AG04449 (cell line): ENCODE data around the gene SLC27A4.

Source experiments
- CTCF ChIA-PET: fragments of 350-600 bp; formaldehyde crosslinking; extraction: SDS; loops from one replicate; lab custom pipeline; 2021; ENCODE audit warnings: antibody characterized with exemption; lab: Yijun Ruan, JAX
- POLR2A ChIA-PET: fragments of 400-600, 350-600 bp; formaldehyde crosslinking; extraction: SDS; loops from one replicate; lab custom pipeline; 2020; ENCODE audit warnings: antibody characterized with exemption, inconsistent platforms; lab: Yijun Ruan, JAX
- DNase-seq: peaks from one replicate; pipeline ENCODE4 v3.0.0-alpha.2; 2010; ENCODE audit warnings: low read depth, low spot score
- H3K4me3 ChIP-seq: 2 replicates; pipeline ENCODE4 v1.5.1; 2011; ENCODE audit warnings: low read depth, mild to moderate bottlenecking, control low read depth, low read length
- CTCF ChIP-seq: IDR thresholded peaks from one replicate; pipeline ENCODE4 v1.5.1; 2011; ENCODE audit warnings: mild to moderate bottlenecking, moderate library complexity, low read length, control low read depth, inconsistent platforms; ENCODE audit not compliant: insufficient read depth; ENCODE audit errors: missing control alignments

Gene SLC27A4

GRCh38 chr9:128370752-128371629 lies 30.7 kb downstream of the SLC27A4 start, which contains the start of gene URM1:
URM1 (plus strand) TSS chr9:128371374; CDS start chr9:128371381, 7 bp downstream.
- CTCF ChIA-PET: interaction anchor here (0.8 to 2.9 kb wide), 10 partner anchors 9 to 75 kb away, joined by 3 to 32 read pairs (median 6); partner anchors contain the start of gene CERCAM
- POLR2A ChIA-PET: interaction anchor here (0.7 to 2.8 kb wide), 11 partner anchors 9 to 179 kb away, joined by 3 to 23 read pairs (median 4); partner anchors contain the start of genes CERCAM, GOLGA2 and SWI5
- DNase-seq: peak; percentile 81
- peak within 1 kb of the TSS; percentile 98 for H3K4me3 ChIP-seq
- TF ChIP-seq CTCF: peak; percentile 19

- ChIA-PET POLR2A (interaction anchor here (0.6 to 2.8 kb wide), 9 partner anchors 8 to 179 kb away, joined by 3 to 23 read pairs (median 4); partner anchors contain the start of genes CERCAM, GOLGA2 and SWI5), CTCF (interaction anchor here (0.8 to 2.9 kb wide), 8 partner anchors 10 to 76 kb away, joined by 3 to 32 read pairs (median 6); no protein-coding TSS in a partner anchor)
- TF ChIP-seq CTCF: no peak
- DNase-seq: no peak
- peak overlapping the region; percentile 98 for H3K4me3 ChIP-seq
These were observed 31.3 kb downstream of the SLC27A4 start for GRCh38 chr9:128371630-128372117.

- H3K4me3 ChIP-seq: peak overlapping the region; percentile 98
- ChIA-PET POLR2A (interaction anchor here (0.6 to 2.8 kb wide), 3 partner anchors 10 to 48 kb away, joined by 3 to 23 read pairs (median 19); partner anchors contain the start of gene CERCAM), CTCF (interaction anchor here (1.0 to 2.9 kb wide), 8 partner anchors 10 to 77 kb away, joined by 3 to 32 read pairs (median 4); no protein-coding TSS in a partner anchor)
- no peak for DNase-seq
- no peak for TF ChIP-seq CTCF
These were observed 31.9 kb downstream of the SLC27A4 start for GRCh38 chr9:128372188-128372641.

GRCh38 chr9:128372784-128373183 lies 32.5 kb downstream of the SLC27A4 start:
- DNase-seq: no peak
- peak overlapping the region; percentile 98; the same call in 1 of the 2 replicates for H3K4me3 ChIP-seq
- ChIA-PET CTCF (interaction anchor here (1.0 to 2.9 kb wide), 4 partner anchors 10 to 47 kb away, joined by 3 to 10 read pairs (median 4); no protein-coding TSS in a partner anchor), POLR2A (no interaction called here)
- TF ChIP-seq CTCF: no peak

- POLR2A ChIA-PET: no interaction called here
These were observed 33.9 kb downstream of the SLC27A4 start for GRCh38 chr9:128374221-128374675.

More at GRCh38 chr9:128374221-128374675, 33.9 kb downstream of the SLC27A4 start:
- TF ChIP-seq CTCF: no peak
- no peak for DNase-seq
- CTCF ChIA-PET: no interaction called here
- H3K4me3 ChIP-seq: no peak overlapping the region
